Mesodermal cell (in vitro differentiated cells): ENCODE results near the gene SPATA16.

Source experiments
- H3K27ac ChIP-seq: 2 replicates; pipeline ENCODE4 v1.7.0; 2013; ENCODE audit warnings: mild to moderate bottlenecking, low read depth, low read length, moderate library complexity; ENCODE audit not compliant: severe bottlenecking
- H3K36me3 ChIP-seq: 2 replicates; pipeline ENCODE4 v1.7.1; 2013; ENCODE audit warnings: mild to moderate bottlenecking, low read length, moderate library complexity; ENCODE audit not compliant: control insufficient read depth, insufficient read depth
- H3K4me1 ChIP-seq: one replicate; pipeline ENCODE4 v1.7.1; 2013; ENCODE audit warnings: mild to moderate bottlenecking, low read length; ENCODE audit not compliant: insufficient read depth, control insufficient read depth, poor library complexity, severe bottlenecking
- H3K4me3 ChIP-seq: 2 replicates; pipeline ENCODE4 v1.7.0; 2013; ENCODE audit warnings: low read length, control low read depth, mild to moderate bottlenecking; ENCODE audit not compliant: insufficient read depth, poor library complexity, severe bottlenecking; ENCODE audit errors: extremely low read depth
- H3K9me3 ChIP-seq: 2 replicates; pipeline ENCODE4 v1.7.1; 2013; ENCODE audit warnings: mild to moderate bottlenecking, low read length, moderate library complexity; ENCODE audit not compliant: control insufficient read depth
- WGBS, 2 experiments: methylation state at CpG; one replicate each; pipeline ENCODE4 v1.1.5; 2013; ENCODE audit warnings: missing lambda C conversion rate in 2 of 2; ENCODE audit not compliant: insufficient coverage in 2 of 2; 5-methylcytosine and 5-hydroxymethylcytosine counted together

The SPATA16 gene

DNA sequence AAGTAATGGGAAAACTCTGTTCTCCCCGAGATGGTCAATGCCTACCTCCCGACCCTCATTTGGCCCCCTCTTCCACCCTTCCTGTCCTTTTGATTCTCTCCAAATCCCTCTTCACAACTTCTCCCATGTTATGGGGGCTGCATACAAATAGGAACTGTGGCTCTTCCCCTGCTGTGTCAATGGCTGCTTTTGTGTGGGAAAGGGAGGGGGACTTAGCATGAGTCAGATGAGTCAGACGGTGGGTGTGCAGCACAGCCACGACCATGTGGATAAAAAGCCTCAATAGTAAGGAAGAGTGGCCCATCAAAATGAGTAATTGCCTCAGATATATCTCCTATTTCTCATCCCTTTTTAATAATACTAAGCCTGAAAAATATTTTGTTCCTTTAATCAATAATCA lies 31.9 kb downstream of the SPATA16 start:
- WGBS, 2 experiments, result 42 to 71% methylated on average over 1 to 2 of the region's 4 CpGs
- Histone ChIP-seq H3K4me1 (no peaks in the 10 kb centered on the region), H3K36me3 (no peaks in the 10 kb centered on the region), H3K4me3 (no peak overlapping the region), H3K9me3 (no peaks in the 10 kb centered on the region), H3K27ac (no peak overlapping the region)

DNA sequence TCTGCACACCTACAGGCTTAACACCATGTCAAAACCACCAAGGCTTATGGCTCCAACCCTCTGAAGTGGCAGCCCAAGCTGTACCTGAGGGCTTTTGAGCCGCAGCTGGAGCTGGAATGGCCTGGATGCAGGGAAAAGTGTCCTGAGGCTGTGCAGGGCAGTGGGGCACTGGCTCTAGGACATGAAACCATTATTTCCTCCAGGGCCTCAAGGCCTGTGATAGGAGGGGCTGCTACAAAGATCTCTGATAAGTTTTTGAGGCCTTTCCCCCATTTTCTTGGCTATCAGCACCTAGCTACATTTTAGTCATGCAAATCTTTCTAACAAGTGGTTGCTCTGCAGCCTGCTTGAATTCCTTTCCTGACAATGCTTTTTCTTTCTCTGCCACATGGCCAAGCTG lies 37.6 kb downstream of the SPATA16 start:
- WGBS, 2 experiments, result 100% methylated on average over 1 of the region's 1 CpG; no CpG with 5 or more reads in 1 of the 2 experiments
- H3K4me3 ChIP-seq, result no peak overlapping the region
- H3K36me3 ChIP-seq, result no peaks in the 10 kb centered on the region
- H3K27ac ChIP-seq, result no peak overlapping the region
- H3K9me3 ChIP-seq, result peaks cover 17% of the 10 kb centered on the region
- H3K4me1 ChIP-seq, result no peaks in the 10 kb centered on the region

DNA sequence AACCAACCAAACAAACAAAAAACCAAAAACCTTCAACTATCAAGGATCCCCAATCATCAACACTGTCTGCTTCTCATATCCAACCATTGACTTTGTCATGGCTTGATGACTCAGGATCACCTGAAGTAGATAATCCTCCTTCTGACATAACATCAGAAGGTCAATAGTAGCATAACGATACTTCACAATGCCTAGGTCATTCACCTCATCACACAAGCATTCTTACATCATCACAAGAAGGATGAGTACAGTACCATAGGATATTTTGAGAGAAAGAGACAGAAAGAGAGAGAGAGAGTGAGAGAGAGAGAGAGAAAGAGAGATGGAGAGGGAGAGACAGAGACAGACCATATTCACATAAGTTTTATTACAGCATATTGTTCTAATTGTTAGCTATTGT lies 42.1 kb downstream of the SPATA16 start:
- no peaks in the 10 kb centered on the region for H3K4me1 ChIP-seq
- no CpG with 5 or more reads among the region's 1 CpG for WGBS, 2 experiments
- no peaks in the 10 kb centered on the region for H3K36me3 ChIP-seq
- no peak overlapping the region for H3K27ac ChIP-seq
- H3K4me3 ChIP-seq, result no peak overlapping the region
- H3K9me3 ChIP-seq, result peaks cover 17% of the 10 kb centered on the region

DNA sequence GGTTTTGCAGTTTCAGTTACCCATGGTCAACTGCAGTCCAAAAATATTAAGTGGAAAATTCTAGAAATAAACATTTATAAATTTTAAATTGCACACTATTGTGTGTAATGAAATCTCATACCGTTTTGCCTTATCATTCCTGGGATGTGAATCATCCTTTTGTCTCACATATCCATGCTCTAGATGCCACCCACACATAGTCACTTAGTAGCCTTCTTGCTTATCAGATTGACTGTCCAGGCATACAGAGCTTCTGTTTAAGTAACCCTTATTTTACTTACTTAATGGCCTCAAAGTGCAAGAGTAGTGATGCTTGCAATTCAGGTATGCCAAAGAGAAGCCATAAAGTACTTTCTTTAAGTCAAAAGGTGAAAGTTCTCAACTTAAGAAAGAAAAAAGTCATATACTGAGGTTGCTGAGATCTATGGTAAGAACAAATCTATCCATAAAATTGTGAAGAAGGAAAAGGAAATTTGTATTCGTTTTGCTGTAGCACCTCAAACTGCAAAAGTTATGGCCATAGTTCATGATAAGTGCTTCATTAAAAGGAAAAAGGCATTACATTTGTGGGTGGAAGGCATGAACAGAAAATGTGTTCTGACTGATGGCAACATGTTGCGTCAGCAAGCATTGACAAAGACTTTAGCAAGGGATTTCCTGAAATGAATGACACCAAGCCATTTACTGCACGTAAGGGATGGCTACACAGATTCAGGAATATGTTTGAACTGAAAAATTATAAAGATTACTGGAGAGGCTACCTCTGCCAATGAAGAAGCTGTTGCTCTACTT lies 43.8 kb downstream of the SPATA16 start:
- Histone ChIP-seq H3K36me3 (no peaks in the 10 kb centered on the region), H3K27ac (peak overlapping the region; percentile 26), H3K9me3 (peaks cover 4% of the 10 kb centered on the region), H3K4me1 (no peaks in the 10 kb centered on the region), H3K4me3 (no peak overlapping the region)
- 90 to 92% methylated on average over 3 to 4 of the region's 4 CpGs for WGBS, 2 experiments

DNA sequence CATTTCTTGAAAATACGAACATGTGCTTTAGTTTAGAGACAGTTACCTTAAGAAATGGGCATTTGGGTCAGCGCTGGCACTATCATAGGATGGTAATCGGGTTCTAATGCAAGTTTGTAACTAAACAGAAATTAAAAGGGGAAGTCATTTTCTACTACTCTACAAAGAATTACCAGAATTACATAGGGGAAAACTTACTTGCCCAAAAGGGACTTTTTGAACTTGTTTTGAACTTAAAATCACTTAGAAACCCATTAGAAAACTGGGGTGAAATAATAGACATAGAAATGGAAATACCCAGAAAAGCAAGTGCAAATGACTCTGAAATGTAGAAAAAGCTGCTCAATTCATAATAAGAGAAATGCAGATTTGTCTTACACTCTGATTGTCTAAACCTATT lies 44.9 kb downstream of the SPATA16 start:
- H3K9me3 ChIP-seq, result no peaks in the 10 kb centered on the region
- no peak overlapping the region for H3K27ac ChIP-seq
- H3K4me1 ChIP-seq, result no peaks in the 10 kb centered on the region
- no CpG with 5 or more reads among the region's 3 CpGs for WGBS, 2 experiments
- H3K4me3 ChIP-seq, result no peak overlapping the region
- H3K36me3 ChIP-seq, result no peaks in the 10 kb centered on the region

DNA sequence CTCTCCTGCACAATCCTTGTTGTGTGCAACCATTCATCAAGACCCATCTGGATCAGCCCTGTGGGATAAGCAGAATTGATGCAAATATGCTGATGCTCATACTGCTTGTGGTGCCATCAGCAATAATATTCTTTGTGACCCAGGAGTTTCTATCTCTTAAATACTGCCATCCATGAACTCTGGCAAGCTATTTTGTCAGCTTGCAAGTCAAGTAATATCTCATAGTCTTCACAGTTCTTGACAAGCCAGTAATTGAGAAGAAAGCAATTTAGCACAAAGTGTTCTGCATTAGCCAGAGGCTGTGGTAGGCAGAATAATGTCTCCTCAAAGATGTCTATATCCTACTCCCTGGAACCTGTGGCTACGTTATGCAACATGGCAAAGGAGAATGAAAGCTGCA lies 49.0 kb downstream of the SPATA16 start:
- 100% methylated on average over 1 of the region's 1 CpG; no CpG with 5 or more reads in 1 of the 2 experiments for WGBS, 2 experiments
- H3K4me3 ChIP-seq, result no peak overlapping the region
- H3K27ac ChIP-seq, result no peak overlapping the region
- H3K4me1 ChIP-seq, result no peaks in the 10 kb centered on the region
- no peaks in the 10 kb centered on the region for H3K36me3 ChIP-seq
- H3K9me3 ChIP-seq, result no peaks in the 10 kb centered on the region

DNA sequence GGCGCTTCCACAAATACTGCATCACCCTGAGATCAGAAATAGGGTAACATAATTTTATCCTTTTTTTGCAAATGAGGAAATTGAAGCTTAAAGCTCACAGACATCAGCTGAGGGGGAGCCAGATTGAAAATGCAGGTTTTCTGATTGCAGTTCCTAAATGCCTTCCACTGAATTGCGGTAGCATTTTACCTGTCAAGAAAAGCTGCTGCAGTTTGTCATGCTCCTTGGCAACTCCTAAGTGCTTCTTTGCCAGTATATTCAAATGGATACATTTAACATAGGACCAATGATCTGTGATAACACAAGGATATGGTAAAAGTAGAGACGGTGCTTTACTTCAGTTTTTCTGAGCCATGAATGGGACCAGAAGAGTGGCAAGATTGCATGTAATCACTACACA lies 50.5 kb downstream of the SPATA16 start:
- Histone ChIP-seq H3K4me1 (no peaks in the 10 kb centered on the region), H3K4me3 (no peak overlapping the region), H3K27ac (no peak overlapping the region), H3K9me3 (no peaks in the 10 kb centered on the region), H3K36me3 (no peaks in the 10 kb centered on the region)
- 100% methylated on average over 1 of the region's 3 CpGs; no CpG with 5 or more reads in 1 of the 2 experiments for WGBS, 2 experiments

DNA sequence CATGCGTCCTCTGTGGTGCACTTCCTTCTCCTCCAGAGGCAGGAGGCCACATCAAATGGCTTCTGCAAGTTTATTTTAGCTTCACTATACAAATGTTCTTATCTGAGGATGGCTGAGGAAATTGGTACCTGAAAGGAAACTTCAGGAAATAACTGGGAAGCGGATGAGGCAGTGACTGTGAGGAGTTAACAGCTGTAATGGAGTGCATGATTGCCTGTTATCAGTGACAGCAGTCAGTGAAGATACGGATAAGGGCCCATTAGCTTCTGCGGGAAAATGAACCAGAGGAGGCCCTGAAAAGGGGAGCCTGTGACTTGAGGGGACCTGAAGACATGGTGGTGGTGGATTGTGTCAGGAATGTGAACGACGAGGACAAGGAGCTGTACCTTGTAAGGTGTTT lies 51.8 kb downstream of the SPATA16 start:
- Histone ChIP-seq H3K36me3 (no peaks in the 10 kb centered on the region), H3K9me3 (no peaks in the 10 kb centered on the region), H3K4me3 (no peak overlapping the region), H3K27ac (peak overlapping the region; percentile 20), H3K4me1 (no peaks in the 10 kb centered on the region)
- 80 to 88% methylated on average over 3 to 5 of the region's 6 CpGs for WGBS, 2 experiments

DNA sequence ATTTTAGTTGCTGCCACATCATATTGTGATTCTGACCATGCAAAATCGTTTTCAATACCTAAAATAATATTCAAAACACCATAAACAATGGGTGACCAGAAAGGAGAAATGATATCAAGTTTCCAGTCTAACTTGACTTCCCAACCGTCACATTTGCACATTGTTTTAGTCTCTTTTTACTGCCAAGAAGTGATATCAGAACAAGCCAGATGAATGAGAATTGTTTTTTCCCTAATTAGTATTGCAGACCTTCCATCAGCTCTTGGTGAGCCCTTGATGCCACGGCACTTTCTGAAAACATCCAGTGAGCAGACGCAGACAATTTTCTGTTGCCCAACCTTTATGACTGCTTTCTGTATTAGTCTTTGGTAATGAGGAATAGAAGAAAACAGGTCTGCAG lies 62.5 kb downstream of the SPATA16 start:
- Histone ChIP-seq H3K4me3 (no peak overlapping the region), H3K27ac (no peak overlapping the region), H3K4me1 (peaks cover 4% of the 10 kb centered on the region), H3K9me3 (no peaks in the 10 kb centered on the region), H3K36me3 (no peaks in the 10 kb centered on the region)
- 93 to 100% methylated on average over 1 to 2 of the region's 4 CpGs for WGBS, 2 experiments

DNA sequence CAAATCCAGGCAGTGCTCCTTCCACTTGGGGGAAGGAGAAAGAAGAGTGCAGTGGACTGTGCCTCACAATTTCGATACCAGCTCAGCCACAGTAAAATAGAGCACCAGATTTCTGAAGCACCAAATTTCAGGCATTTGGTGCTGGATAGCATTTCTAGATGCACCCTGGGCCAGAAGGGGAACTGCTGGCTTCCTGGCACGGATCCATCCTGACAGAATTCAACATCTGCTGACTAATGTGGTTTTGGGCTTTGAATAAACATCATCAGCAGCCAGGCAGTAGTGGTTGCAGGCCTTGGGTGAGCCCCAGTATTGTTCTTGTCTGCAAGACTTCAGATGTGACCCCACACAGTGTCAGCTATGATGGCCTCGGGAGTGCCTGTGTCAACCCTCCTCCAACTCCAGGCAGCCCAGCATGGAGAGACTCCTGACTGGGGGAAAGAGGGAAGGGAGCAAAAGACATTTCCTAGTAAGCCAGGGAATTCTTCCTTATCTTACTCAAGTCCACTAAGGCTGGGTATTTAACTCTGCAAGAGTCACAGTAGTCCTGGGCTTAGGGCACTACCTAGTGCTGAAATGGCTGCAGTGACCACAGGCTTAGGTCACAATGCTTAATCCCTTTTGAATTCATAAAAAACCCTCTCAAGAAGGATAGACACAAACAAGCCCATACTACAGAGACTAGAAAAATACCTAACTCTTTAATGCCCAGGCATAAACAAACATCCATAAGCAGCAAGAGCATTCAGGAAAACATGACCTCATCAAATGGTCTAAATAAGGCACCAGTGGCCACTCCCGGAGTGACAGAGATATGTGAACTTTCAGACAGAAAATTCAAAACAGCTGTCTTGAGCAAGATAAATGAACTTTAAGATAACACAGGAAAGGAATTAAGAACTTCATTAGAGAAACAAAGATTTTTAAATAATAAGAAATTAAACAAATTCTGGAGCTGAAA lies 74.7 kb downstream of the SPATA16 start:
- H3K27ac ChIP-seq, result no peak overlapping the region
- H3K9me3 ChIP-seq, result no peaks in the 10 kb centered on the region
- H3K4me3 ChIP-seq, result no peak overlapping the region
- H3K4me1 ChIP-seq, result no peaks in the 10 kb centered on the region
- WGBS, 2 experiments, result 0 to 50% methylated on average over 1 to 2 of the region's 4 CpGs
- H3K36me3 ChIP-seq, result no peaks in the 10 kb centered on the region
